Measurements from ENCODE around the gene JHY. TPM values are rescaled to one million over a fixed set of nuclear protein-coding genes. Genes with fewer than 3 reads are reported as not detected.

JHY gene
- 2.4 and 6.1 TPM in 2 replicates for total RNA-seq

DNA sequence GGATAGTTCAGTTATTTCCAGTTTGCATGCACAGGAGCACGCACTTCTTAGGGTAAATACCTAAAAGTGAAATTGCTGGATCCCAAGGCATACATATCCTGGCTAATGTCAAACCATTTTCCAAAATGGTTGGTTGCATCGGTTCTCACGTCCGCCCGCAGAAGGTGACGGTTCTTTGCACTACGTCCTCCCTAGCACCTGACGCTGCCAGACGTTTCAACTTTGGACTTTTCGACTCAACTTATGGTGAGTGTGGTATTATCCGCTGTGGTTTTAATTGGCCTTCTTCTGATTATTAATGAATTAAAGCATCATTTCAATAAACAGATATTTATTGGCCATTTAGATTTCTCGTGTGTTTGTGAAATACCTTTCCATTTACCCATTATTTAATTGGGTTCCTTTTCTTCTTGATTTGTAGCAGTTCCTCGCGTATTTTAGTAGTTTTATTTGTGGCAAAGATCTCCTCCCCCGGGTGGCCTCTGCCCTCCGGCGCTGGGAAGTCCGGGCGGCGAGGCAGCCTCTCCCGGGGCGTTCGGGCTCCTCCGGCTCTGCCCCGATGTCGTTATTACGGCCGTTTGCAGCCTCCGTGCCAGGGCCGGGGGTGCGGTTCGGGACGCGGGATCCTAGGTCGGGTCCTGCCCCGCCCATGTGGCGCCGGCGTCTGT, at the start of gene JHY:
JHY (plus strand) TSS at position 571 of the 668 bp plus-strand sequence. CDS start 3,091 bp downstream, outside the sequence.

DNA sequence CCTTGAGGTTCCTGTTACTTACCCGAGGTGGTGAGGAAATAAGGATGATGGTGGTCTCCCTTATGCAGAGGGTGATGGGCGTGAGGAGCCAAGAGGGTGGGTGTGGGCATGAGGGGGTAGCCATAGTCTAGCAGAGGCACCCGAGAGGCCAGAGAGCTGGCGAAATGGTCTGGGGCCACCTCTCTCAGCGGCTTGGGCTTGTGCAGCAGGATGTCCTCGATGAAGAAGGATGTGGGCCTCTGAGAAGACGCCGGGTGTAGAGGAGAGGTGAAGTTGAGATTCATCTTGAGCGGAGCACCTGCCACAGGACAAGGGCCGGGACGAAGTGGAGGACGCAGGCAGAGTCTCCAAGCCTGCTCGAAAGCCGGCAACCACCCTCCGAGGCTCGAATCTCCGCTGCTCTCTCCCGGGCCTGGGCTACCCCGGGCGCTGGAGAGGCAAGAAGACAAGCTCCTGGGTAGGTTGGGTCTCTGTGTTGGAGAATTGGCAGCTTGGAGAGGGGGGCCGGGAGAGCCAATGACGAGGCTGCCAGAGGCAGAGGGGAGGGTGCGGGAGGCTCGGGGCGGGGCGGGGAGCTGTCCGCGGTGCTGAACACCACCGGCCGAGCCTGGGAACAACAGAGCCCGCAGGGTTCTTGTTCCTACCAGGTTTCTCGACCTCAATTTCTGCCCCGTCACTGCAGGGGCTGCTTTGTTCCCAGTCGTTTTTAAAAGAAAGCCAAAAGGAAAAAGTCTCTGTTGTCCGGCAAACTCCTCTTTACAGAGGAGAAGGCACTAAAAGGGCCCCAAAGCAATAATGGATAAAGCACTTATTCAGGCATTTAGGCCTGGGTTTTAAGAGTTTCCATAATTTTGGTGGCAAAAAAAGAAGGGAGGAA, 99.1 kb downstream of the JHY start, which contains the start of gene BSX:
BSX (minus strand) TSS at position 447 of the 877 bp plus-strand sequence; CDS start at position 284, 163 bp downstream.

Other genes starting within 250 kb of the JHY start
- 11.6 and 17.2 TPM in 2 replicates for gene UBASH3B, start 227.0 kb upstream of the JHY start, total RNA-seq
- gene CRTAM, start 44.3 kb upstream of the JHY start, total RNA-seq: under 0.01 TPM in 1 of 2 replicates, not detected in the other
- gene BSX, start 99.1 kb downstream of the JHY start, total RNA-seq: not detected in 2 replicates
- gene HSPA8, start 179.4 kb downstream of the JHY start, total RNA-seq: 885 and 1,986 TPM in 2 replicates